SU-DHL-6 (cell line): ENCODE results near the gene YRDC.

Experiments
- EZH2phosphoT487 ChIP-seq: fragments of 200-600 bp; sonication (generic), shearing (Covaris generic); conservative IDR thresholded peaks from 2 replicates; pipeline ENCODE4 v1.6.1; 2018; ENCODE audit warnings: mild to moderate bottlenecking, antibody characterized with exemption, low read length, moderate library complexity, mixed read lengths
- TF ChIP-seq, protein P1 (sequence below): fragments of 200-600 bp; sonication (generic); IDR thresholded peaks from one replicate; pipeline ENCODE4 v1.5.1; 2017; ENCODE audit warnings: antibody characterized with exemption, mild to moderate bottlenecking, low read length, moderate library complexity; ENCODE audit not compliant: insufficient read depth, poor library complexity, severe bottlenecking

- TF ChIP-seq, protein P1, sequence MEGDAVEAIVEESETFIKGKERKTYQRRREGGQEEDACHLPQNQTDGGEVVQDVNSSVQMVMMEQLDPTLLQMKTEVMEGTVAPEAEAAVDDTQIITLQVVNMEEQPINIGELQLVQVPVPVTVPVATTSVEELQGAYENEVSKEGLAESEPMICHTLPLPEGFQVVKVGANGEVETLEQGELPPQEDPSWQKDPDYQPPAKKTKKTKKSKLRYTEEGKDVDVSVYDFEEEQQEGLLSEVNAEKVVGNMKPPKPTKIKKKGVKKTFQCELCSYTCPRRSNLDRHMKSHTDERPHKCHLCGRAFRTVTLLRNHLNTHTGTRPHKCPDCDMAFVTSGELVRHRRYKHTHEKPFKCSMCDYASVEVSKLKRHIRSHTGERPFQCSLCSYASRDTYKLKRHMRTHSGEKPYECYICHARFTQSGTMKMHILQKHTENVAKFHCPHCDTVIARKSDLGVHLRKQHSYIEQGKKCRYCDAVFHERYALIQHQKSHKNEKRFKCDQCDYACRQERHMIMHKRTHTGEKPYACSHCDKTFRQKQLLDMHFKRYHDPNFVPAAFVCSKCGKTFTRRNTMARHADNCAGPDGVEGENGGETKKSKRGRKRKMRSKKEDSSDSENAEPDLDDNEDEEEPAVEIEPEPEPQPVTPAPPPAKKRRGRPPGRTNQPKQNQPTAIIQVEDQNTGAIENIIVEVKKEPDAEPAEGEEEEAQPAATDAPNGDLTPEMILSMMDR = no peak
- no peak for TF ChIP-seq EZH2phosphoT487
These were observed 43.0 kb downstream of the YRDC start, which contains the start of gene EPHA10 for GRCh38 chr1:37764888-37765441.
